Measurements from ENCODE around the gene SHISAL1. TPM values are rescaled to one million over a fixed set of nuclear protein-coding genes. Genes with fewer than 3 reads are reported as not detected.

Gene SHISAL1
- total RNA-seq, 1 donor from 2014 or later: 5.0 TPM

- Mint-ChIP-seq H3K27me3 (ENCODE audit: unreplicated experiment) (peaks cover 25% of the 10 kb centered on the region), H3K4me3 (ENCODE audit: unreplicated experiment) (no peak overlapping the region), H3K9me3 (ENCODE audit: unreplicated experiment) (no peaks in the 10 kb centered on the region), H3K36me3 (ENCODE audit: unreplicated experiment) (no peaks in the 10 kb centered on the region), H3K27ac (ENCODE audit: unreplicated experiment) (no peak overlapping the region), H3K4me1 (ENCODE audit: unreplicated experiment) (peaks cover 33% of the 10 kb centered on the region)
- TF ChIP-seq, protein P1, sequence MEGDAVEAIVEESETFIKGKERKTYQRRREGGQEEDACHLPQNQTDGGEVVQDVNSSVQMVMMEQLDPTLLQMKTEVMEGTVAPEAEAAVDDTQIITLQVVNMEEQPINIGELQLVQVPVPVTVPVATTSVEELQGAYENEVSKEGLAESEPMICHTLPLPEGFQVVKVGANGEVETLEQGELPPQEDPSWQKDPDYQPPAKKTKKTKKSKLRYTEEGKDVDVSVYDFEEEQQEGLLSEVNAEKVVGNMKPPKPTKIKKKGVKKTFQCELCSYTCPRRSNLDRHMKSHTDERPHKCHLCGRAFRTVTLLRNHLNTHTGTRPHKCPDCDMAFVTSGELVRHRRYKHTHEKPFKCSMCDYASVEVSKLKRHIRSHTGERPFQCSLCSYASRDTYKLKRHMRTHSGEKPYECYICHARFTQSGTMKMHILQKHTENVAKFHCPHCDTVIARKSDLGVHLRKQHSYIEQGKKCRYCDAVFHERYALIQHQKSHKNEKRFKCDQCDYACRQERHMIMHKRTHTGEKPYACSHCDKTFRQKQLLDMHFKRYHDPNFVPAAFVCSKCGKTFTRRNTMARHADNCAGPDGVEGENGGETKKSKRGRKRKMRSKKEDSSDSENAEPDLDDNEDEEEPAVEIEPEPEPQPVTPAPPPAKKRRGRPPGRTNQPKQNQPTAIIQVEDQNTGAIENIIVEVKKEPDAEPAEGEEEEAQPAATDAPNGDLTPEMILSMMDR (IDR thresholded peaks at IDR 0.05): no peak
- no peak for DNase-seq (ENCODE audit: extremely low spot score, unreplicated experiment)
Measured at GRCh38 chr22:44348971-44349560, 36.3 kb upstream of the SHISAL1 start.

DNA sequence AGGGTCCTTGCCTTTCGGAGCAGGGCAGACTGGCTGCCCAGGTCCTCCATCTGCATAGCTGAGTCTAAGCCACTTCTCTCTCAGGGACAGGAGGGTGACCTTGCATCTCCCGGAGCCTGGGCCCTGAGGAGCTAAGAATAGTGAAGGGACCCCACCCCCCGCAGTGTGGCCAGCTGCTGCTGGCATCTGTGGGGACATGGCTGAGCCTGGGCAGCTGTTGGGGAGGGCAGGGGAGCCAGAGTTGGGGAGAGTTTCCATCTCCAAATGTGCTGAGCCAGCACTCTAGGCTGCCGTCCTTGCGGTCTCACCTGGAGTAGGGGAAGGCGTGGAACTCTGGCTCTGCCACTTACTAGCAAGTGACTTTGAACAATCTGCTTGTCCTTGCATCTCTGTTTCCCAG is 34.8 kb upstream of the SHISAL1 start:
- Mint-ChIP-seq H3K27ac (ENCODE audit: unreplicated experiment) (no peak overlapping the region), H3K27me3 (ENCODE audit: unreplicated experiment) (peaks cover 25% of the 10 kb centered on the region), H3K36me3 (ENCODE audit: unreplicated experiment) (no peaks in the 10 kb centered on the region), H3K9me3 (ENCODE audit: unreplicated experiment) (no peaks in the 10 kb centered on the region), H3K4me3 (ENCODE audit: unreplicated experiment) (no peak overlapping the region), H3K4me1 (ENCODE audit: unreplicated experiment) (peaks cover 29% of the 10 kb centered on the region)
- no peak for DNase-seq (ENCODE audit: extremely low spot score, unreplicated experiment)
- TF ChIP-seq, protein P1 (IDR thresholded peaks at IDR 0.05): no peak

DNA sequence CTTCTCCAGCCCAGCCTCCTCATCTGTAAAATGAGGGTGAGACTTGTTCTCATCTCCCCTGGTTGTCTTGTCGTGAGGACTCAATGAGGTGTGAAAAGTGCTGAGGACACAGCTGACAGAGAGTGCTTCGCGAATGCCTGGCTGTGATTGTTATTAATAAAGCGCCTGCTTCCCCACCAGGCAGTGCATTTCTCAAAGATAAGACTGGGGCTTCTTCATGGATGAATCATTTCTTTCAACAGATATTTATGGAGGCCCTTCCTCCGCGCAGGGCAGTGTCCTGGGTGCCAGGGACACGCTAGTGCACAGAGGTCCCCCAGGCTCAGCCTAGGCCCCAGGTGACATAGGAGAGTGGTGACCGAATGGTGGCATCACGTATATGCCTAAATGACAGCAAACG is 34.3 kb upstream of the SHISAL1 start:
- Mint-ChIP-seq H3K4me1 (ENCODE audit: unreplicated experiment) (peaks cover 28% of the 10 kb centered on the region), H3K27ac (ENCODE audit: unreplicated experiment) (no peak overlapping the region)

GRCh38 chr22:44345872-44346271 is 33.1 kb upstream of the SHISAL1 start:
- peaks cover 25% of the 10 kb centered on the region for H3K27me3 Mint-ChIP-seq (ENCODE audit: unreplicated experiment)

More for the DNA sequence above, 34.3 kb upstream of the SHISAL1 start:
- Mint-ChIP-seq H3K9me3 (ENCODE audit: unreplicated experiment) (no peaks in the 10 kb centered on the region), H3K4me3 (ENCODE audit: unreplicated experiment) (no peak overlapping the region), H3K36me3 (ENCODE audit: unreplicated experiment) (no peaks in the 10 kb centered on the region), H3K27me3 (ENCODE audit: unreplicated experiment) (peaks cover 25% of the 10 kb centered on the region)
- DNase-seq (ENCODE audit: extremely low spot score, unreplicated experiment): no peak
- TF ChIP-seq, protein P1 (IDR thresholded peaks at IDR 0.05): no peak

DNA sequence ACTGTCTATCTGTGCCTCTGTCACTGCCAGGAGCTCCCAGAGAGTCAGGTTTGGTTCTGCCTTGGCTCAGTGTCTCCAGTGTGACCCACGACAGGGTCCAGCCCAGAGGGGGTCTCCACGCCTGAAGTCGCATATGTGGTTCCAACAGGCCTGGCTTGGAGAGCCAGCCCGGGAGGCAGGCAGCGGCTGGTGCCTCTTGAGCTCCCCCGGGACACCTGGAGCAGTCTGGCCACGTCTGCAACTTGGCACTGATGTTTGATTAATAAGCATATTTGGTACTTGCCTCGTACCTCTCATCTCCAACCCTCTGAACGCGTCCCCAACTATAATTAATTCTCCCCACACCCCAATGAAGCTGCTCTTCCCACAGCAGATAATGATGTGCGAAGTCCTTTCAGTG is 31.7 kb upstream of the SHISAL1 start:
- Mint-ChIP-seq H3K27me3 (ENCODE audit: unreplicated experiment) (peaks cover 29% of the 10 kb centered on the region), H3K4me3 (ENCODE audit: unreplicated experiment) (no peak overlapping the region), H3K9me3 (ENCODE audit: unreplicated experiment) (no peaks in the 10 kb centered on the region), H3K36me3 (ENCODE audit: unreplicated experiment) (no peaks in the 10 kb centered on the region), H3K27ac (ENCODE audit: unreplicated experiment) (no peak overlapping the region), H3K4me1 (ENCODE audit: unreplicated experiment) (peaks cover 20% of the 10 kb centered on the region)
- DNase-seq (ENCODE audit: extremely low spot score, unreplicated experiment): no peak
- TF ChIP-seq, protein P1 (IDR thresholded peaks at IDR 0.05): no peak

More at GRCh38 chr22:44345872-44346271, 33.1 kb upstream of the SHISAL1 start:
- Mint-ChIP-seq H3K4me3 (ENCODE audit: unreplicated experiment) (no peak overlapping the region), H3K36me3 (ENCODE audit: unreplicated experiment) (no peaks in the 10 kb centered on the region), H3K9me3 (ENCODE audit: unreplicated experiment) (no peaks in the 10 kb centered on the region), H3K27ac (ENCODE audit: unreplicated experiment) (no peak overlapping the region), H3K4me1 (ENCODE audit: unreplicated experiment) (peaks cover 28% of the 10 kb centered on the region)
- TF ChIP-seq, protein P1 (IDR thresholded peaks at IDR 0.05): no peak
- no peak for DNase-seq (ENCODE audit: extremely low spot score, unreplicated experiment)
